OCI-LY1 (cell line): ENCODE data around the gene TTC23L.

Experiments used
- H2AFZ ChIP-seq: fragments of 200-600 bp; sonication (generic), shearing (Covaris generic); 2 replicates; pipeline ENCODE4 v1.6.0; 2014; ENCODE audit warnings: antibody characterized with exemption, mild to moderate bottlenecking, low read length
- H3F3A ChIP-seq: fragments of 200-600 bp; sonication (generic), shearing (Covaris generic); 2 replicates; pipeline ENCODE4 v1.6.0; 2014; ENCODE audit warnings: mild to moderate bottlenecking, antibody characterized with exemption, low read length, moderate library complexity; ENCODE audit not compliant: insufficient read depth
- H3K27ac ChIP-seq: fragments of 200-600 bp; sonication (generic); 2 replicates; pipeline ENCODE4 v1.5.1; 2014; ENCODE audit warnings: low read length, mixed run types, mild to moderate bottlenecking, low read depth; ENCODE audit not compliant: poor library complexity, severe bottlenecking
- H3K27me3 ChIP-seq: fragments of 200-600 bp; sonication (generic); 2 replicates; pipeline ENCODE4 v1.6.0; 2014; ENCODE audit warnings: antibody characterized with exemption, mild to moderate bottlenecking, low read length, moderate library complexity; ENCODE audit not compliant: insufficient read depth
- H3K36me3 ChIP-seq: fragments of 200-600 bp; sonication (generic); 2 replicates; pipeline ENCODE4 v1.6.1; 2014; ENCODE audit warnings: mild to moderate bottlenecking, antibody characterized with exemption, low read length, moderate library complexity, mixed read lengths; ENCODE audit not compliant: insufficient read depth
- H3K4me1 ChIP-seq: fragments of 200-600 bp; sonication (generic); 2 replicates; pipeline ENCODE4 v1.5.1; 2014; ENCODE audit warnings: mild to moderate bottlenecking, low read length, moderate library complexity; ENCODE audit not compliant: insufficient read depth, severe bottlenecking
- H3K4me2 ChIP-seq: fragments of 200-600 bp; sonication (generic), shearing (Covaris generic); 2 replicates; pipeline ENCODE4 v1.6.1; 2014; ENCODE audit warnings: low read length
- H3K4me3 ChIP-seq: fragments of 200-600 bp; sonication (generic); 2 replicates; pipeline ENCODE4 v1.5.1; 2014; ENCODE audit warnings: low read length, low read depth, mild to moderate bottlenecking, mixed read lengths; ENCODE audit not compliant: poor library complexity, severe bottlenecking
- H3K79me2 ChIP-seq: fragments of 200-600 bp; shearing (Covaris generic); 2 replicates; pipeline ENCODE4 v1.6.1; 2016; ENCODE audit warnings: mixed run types, low read length, mixed read lengths; ENCODE audit not compliant: insufficient read depth
- H3K9ac ChIP-seq: fragments of 200-600 bp; sonication (generic), shearing (Covaris generic); 2 replicates; pipeline ENCODE4 v1.6.1; 2014; ENCODE audit warnings: mild to moderate bottlenecking, low read length, mixed read lengths
- H3K9me2 ChIP-seq: fragments of 200-600 bp; sonication (generic), shearing (Covaris generic); 2 replicates; pipeline ENCODE4 v1.6.1; 2014; ENCODE audit warnings: low read depth, mild to moderate bottlenecking, low read length, mixed read lengths
- H3K9me3 ChIP-seq: fragments of 200-600 bp; shearing (Covaris generic); 2 replicates; pipeline ENCODE4 v1.6.1; 2014; ENCODE audit warnings: low read length, mixed read lengths
- H4K20me1 ChIP-seq: fragments of 200-600 bp; sonication (generic), shearing (Covaris generic); 2 replicates; pipeline ENCODE4 v1.6.0; 2016; ENCODE audit warnings: mild to moderate bottlenecking, low read length; ENCODE audit not compliant: insufficient read depth
- EZH2 ChIP-seq: fragments of 200-600 bp; sonication (generic), shearing (Covaris generic); IDR thresholded peaks from 2 replicates; pipeline ENCODE4 v1.8.0; 2017; ENCODE audit warnings: borderline replicate concordance, mixed run types, mild to moderate bottlenecking, antibody characterized with exemption, low read length, moderate library complexity, mixed read lengths
- TF ChIP-seq, protein P1 (sequence below): fragments of 200-600 bp; sonication (generic), shearing (Covaris generic); IDR thresholded peaks from 2 replicates; pipeline ENCODE4 v1.5.1; 2017; ENCODE audit warnings: mild to moderate bottlenecking, antibody characterized with exemption, low read length, moderate library complexity, mixed read lengths

The TTC23L gene

DNA sequence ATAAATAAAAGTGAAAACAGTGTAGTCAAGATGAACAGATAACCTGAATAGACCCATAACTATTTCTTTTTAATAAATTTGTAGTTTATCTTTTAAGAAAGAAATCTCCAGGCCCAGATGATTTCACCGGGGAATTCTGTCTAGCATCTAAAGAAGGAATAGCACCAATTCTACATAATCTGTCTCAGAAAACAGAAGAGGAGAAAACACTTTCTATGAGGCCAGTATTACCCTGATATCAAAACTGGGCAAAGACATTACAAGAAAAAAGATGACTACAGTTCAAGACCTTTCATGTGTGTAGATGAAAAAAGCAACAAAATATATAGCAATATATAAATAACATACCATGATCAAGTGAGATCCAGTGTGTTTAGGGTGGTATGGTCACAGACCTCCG lies 31.4 kb downstream of the TTC23L start:
- H3K9ac ChIP-seq, result no peak overlapping the region
- no peaks in the 10 kb centered on the region for H3K79me2 ChIP-seq
- H3K36me3 ChIP-seq, result no peaks in the 10 kb centered on the region
- H3K4me1 ChIP-seq, result no peaks in the 10 kb centered on the region
- no peaks in the 10 kb centered on the region for H3K9me2 ChIP-seq
- H3F3A ChIP-seq, result no peaks in the 10 kb centered on the region
- no peaks in the 10 kb centered on the region for H3K27me3 ChIP-seq
- H3K4me2 ChIP-seq, result no peak overlapping the region
- H2AFZ ChIP-seq, result no peak overlapping the region
- H4K20me1 ChIP-seq, result no peaks in the 10 kb centered on the region
- H3K4me3 ChIP-seq, result no peak overlapping the region
- H3K27ac ChIP-seq, result no peak overlapping the region
- TF ChIP-seq, protein P1, sequence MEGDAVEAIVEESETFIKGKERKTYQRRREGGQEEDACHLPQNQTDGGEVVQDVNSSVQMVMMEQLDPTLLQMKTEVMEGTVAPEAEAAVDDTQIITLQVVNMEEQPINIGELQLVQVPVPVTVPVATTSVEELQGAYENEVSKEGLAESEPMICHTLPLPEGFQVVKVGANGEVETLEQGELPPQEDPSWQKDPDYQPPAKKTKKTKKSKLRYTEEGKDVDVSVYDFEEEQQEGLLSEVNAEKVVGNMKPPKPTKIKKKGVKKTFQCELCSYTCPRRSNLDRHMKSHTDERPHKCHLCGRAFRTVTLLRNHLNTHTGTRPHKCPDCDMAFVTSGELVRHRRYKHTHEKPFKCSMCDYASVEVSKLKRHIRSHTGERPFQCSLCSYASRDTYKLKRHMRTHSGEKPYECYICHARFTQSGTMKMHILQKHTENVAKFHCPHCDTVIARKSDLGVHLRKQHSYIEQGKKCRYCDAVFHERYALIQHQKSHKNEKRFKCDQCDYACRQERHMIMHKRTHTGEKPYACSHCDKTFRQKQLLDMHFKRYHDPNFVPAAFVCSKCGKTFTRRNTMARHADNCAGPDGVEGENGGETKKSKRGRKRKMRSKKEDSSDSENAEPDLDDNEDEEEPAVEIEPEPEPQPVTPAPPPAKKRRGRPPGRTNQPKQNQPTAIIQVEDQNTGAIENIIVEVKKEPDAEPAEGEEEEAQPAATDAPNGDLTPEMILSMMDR, result no peak
- TF ChIP-seq EZH2, result no peak
- H3K9me3 ChIP-seq, result no peaks in the 10 kb centered on the region

DNA sequence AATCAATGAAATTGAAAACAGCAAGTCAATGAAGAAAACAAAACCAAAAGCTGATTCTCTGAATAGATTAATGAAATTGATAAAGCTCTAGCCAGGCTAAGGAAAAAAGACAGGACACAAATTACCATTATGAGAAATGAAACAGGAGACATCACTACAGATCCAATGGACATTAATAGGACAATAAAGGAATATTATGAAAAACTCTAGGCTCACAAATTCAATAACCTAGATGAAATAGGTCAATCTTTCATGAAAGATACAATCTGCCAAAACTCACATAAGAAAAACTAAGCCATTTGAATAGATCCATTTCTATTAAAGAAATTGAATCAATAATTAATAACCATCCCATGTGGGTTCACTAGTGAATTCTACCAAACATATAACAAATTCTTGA lies 37.3 kb downstream of the TTC23L start:
- Histone ChIP-seq H3K27ac (no peak overlapping the region), H2AFZ (no peak overlapping the region), H3K4me3 (no peak overlapping the region), H3K4me1 (no peaks in the 10 kb centered on the region), H3K9ac (no peak overlapping the region), H3K9me2 (no peaks in the 10 kb centered on the region), H4K20me1 (no peaks in the 10 kb centered on the region), H3K9me3 (0 out of 2 replicates have a peak, but pooled peaks cover 3% of the 10 kb centered on the region), H3K4me2 (no peak overlapping the region), H3K36me3 (no peaks in the 10 kb centered on the region), H3K27me3 (no peaks in the 10 kb centered on the region), H3K79me2 (no peaks in the 10 kb centered on the region), H3F3A (no peaks in the 10 kb centered on the region)
- TF ChIP-seq, protein P1, result no peak
- TF ChIP-seq EZH2, result no peak

DNA sequence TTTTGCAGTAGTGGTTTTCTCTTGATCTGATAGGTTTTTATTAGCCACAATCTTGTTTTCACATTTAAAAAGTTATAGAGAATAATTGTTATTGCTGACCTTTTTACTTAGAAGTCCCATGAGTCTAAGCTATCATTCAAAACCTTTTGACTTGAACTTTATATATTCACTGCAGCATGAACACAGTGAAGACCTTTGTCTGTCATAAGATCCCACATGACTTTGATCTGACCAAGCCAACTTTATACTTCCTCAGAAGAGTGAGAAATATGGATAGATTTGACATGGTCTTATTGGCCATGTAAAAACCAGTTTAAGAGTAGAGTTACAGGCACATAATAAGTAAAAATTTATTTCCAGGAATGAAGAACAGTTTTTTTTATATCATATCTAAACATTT lies 42.3 kb downstream of the TTC23L start:
- H3F3A ChIP-seq, result no peaks in the 10 kb centered on the region
- H3K27ac ChIP-seq, result no peak overlapping the region
- no peak overlapping the region for H2AFZ ChIP-seq
- H3K4me3 ChIP-seq, result no peak overlapping the region
- H3K27me3 ChIP-seq, result no peaks in the 10 kb centered on the region
- H3K9ac ChIP-seq, result no peak overlapping the region
- H3K9me2 ChIP-seq, result no peaks in the 10 kb centered on the region
- no peaks in the 10 kb centered on the region for H3K4me1 ChIP-seq
- 0 out of 2 replicates have a peak, but pooled peaks cover under 1% of the 10 kb centered on the region for H3K9me3 ChIP-seq
- no peaks in the 10 kb centered on the region for H3K36me3 ChIP-seq
- H3K4me2 ChIP-seq, result no peak overlapping the region
- TF ChIP-seq EZH2, result no peak
- TF ChIP-seq, protein P1, result no peak
- H3K79me2 ChIP-seq, result no peaks in the 10 kb centered on the region
- H4K20me1 ChIP-seq, result no peaks in the 10 kb centered on the region
